GM12865 (cell line): Measurements from ENCODE around the gene ARHGAP1.

Experiments used
- DNase-seq: peaks from one replicate; pipeline ENCODE4 v3.0.0; 2010; ENCODE audit warnings: low read depth
- H3K4me3 ChIP-seq: 2 replicates; pipeline ENCODE4 v1.5.1; 2011; ENCODE audit warnings: mild to moderate bottlenecking, low read depth, low read length, control low read depth
- CTCF ChIP-seq: IDR thresholded peaks from 2 replicates; pipeline ENCODE4 v1.5.1; 2011; ENCODE audit warnings: low read length, control low read depth, low read depth, inconsistent platforms; ENCODE audit not compliant: insufficient read depth; ENCODE audit errors: missing control alignments

The ARHGAP1 gene

GRCh38 chr11:46681814-46682213, 18.6 kb downstream of the ARHGAP1 start:
- no peak for TF ChIP-seq CTCF
- no peak for DNase-seq
- H3K4me3 ChIP-seq: no peak overlapping the region

GRCh38 chr11:46680815-46681214, 19.6 kb downstream of the ARHGAP1 start:
- no peak overlapping the region for H3K4me3 ChIP-seq
- no peak for TF ChIP-seq CTCF
- no peak for DNase-seq

GRCh38 chr11:46680164-46680760, 20.2 kb downstream of the ARHGAP1 start:
- TF ChIP-seq CTCF: no peak
- no peak overlapping the region for H3K4me3 ChIP-seq
- DNase-seq: no peak

GRCh38 chr11:46679241-46680163, 20.9 kb downstream of the ARHGAP1 start:
- no peak for DNase-seq
- TF ChIP-seq CTCF: no peak
- no peak overlapping the region for H3K4me3 ChIP-seq

- TF ChIP-seq CTCF: no peak
- no peak for DNase-seq
- H3K4me3 ChIP-seq: no peak overlapping the region
Observed at GRCh38 chr11:46678741-46679130, 21.7 kb downstream of the ARHGAP1 start.

- DNase-seq: no peak
- no peak for TF ChIP-seq CTCF
Observed at GRCh38 chr11:46677991-46678740, 22.3 kb downstream of the ARHGAP1 start.

More at GRCh38 chr11:46677991-46678740, 22.3 kb downstream of the ARHGAP1 start:
- H3K4me3 ChIP-seq: no peak overlapping the region
